Ishikawa (cell line): Measurements from ENCODE around the gene CDK11B.

Experiments
- CEBPB ChIP-seq: IDR thresholded peaks from 2 replicates; pipeline ENCODE4 v1.6.1; 2012
- CREB1 ChIP-seq: IDR thresholded peaks from 2 replicates; pipeline ENCODE4 v1.6.1; 2012; ENCODE audit warnings: low read depth
- EP300 ChIP-seq: IDR thresholded peaks from 2 replicates; pipeline ENCODE4 v1.6.1; 2012; ENCODE audit warnings: borderline replicate concordance
- FOXM1 ChIP-seq: IDR thresholded peaks from 2 replicates; pipeline ENCODE4 v1.6.1; 2012; ENCODE audit warnings: low read depth, borderline replicate concordance
- MAX ChIP-seq: IDR thresholded peaks from 2 replicates; pipeline ENCODE4 v1.6.1; 2012
- NFIC ChIP-seq: IDR thresholded peaks from 2 replicates; pipeline ENCODE4 v1.6.1; 2012
- RAD21 ChIP-seq: IDR thresholded peaks from 2 replicates; pipeline ENCODE4 v1.6.1; 2012; ENCODE audit warnings: low read depth
- TCF12 ChIP-seq: IDR thresholded peaks from 2 replicates; pipeline ENCODE4 v1.6.1; 2012; ENCODE audit warnings: low read depth
- YY1 ChIP-seq: IDR thresholded peaks from 2 replicates; pipeline ENCODE4 v1.6.1; 2012; ENCODE audit warnings: low read depth
- TF ChIP-seq, protein P1 (sequence below): IDR thresholded peaks from 2 replicates; pipeline ENCODE4 v1.6.1; 2012; ENCODE audit warnings: low read depth, mild to moderate bottlenecking
- TF ChIP-seq, protein P2 (sequence below): IDR thresholded peaks from 2 replicates; pipeline ENCODE4 v1.6.1; 2012

- TF ChIP-seq YY1, result no peak
- no peak for TF ChIP-seq RAD21
- TF ChIP-seq MAX, result no peak
- no peak for TF ChIP-seq CREB1
- no peak for TF ChIP-seq TCF12
- no peak for TF ChIP-seq EP300
- no peak for TF ChIP-seq NFIC
- TF ChIP-seq, protein P1, sequence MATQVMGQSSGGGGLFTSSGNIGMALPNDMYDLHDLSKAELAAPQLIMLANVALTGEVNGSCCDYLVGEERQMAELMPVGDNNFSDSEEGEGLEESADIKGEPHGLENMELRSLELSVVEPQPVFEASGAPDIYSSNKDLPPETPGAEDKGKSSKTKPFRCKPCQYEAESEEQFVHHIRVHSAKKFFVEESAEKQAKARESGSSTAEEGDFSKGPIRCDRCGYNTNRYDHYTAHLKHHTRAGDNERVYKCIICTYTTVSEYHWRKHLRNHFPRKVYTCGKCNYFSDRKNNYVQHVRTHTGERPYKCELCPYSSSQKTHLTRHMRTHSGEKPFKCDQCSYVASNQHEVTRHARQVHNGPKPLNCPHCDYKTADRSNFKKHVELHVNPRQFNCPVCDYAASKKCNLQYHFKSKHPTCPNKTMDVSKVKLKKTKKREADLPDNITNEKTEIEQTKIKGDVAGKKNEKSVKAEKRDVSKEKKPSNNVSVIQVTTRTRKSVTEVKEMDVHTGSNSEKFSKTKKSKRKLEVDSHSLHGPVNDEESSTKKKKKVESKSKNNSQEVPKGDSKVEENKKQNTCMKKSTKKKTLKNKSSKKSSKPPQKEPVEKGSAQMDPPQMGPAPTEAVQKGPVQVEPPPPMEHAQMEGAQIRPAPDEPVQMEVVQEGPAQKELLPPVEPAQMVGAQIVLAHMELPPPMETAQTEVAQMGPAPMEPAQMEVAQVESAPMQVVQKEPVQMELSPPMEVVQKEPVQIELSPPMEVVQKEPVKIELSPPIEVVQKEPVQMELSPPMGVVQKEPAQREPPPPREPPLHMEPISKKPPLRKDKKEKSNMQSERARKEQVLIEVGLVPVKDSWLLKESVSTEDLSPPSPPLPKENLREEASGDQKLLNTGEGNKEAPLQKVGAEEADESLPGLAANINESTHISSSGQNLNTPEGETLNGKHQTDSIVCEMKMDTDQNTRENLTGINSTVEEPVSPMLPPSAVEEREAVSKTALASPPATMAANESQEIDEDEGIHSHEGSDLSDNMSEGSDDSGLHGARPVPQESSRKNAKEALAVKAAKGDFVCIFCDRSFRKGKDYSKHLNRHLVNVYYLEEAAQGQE, result no peak
- TF ChIP-seq CEBPB, result no peak
- no peak for TF ChIP-seq FOXM1
- TF ChIP-seq, protein P2, sequence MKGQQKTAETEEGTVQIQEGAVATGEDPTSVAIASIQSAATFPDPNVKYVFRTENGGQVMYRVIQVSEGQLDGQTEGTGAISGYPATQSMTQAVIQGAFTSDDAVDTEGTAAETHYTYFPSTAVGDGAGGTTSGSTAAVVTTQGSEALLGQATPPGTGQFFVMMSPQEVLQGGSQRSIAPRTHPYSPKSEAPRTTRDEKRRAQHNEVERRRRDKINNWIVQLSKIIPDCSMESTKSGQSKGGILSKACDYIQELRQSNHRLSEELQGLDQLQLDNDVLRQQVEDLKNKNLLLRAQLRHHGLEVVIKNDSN, result no peak
Measured at GRCh38 chr1:1669468-1670440, 10.9 kb upstream of the CDK11B start.
